KOPT-K1 (cell line): ENCODE data around the gene MAP2K6.

Experiments used
- H3K27ac ChIP-seq: fragments of 200-600 bp; sonication (generic); 2 replicates; pipeline ENCODE4 v1.5.1; 2016; ENCODE audit warnings: antibody characterized with exemption, mild to moderate bottlenecking, low read depth, low read length; ENCODE audit not compliant: poor library complexity, severe bottlenecking
- H3K36me3 ChIP-seq: fragments of 200-600 bp; sonication (generic); 2 replicates; pipeline ENCODE4 v1.5.1; 2017; ENCODE audit warnings: antibody characterized with exemption, mild to moderate bottlenecking, low read length, moderate library complexity; ENCODE audit not compliant: insufficient read depth
- H3K9me3 ChIP-seq: fragments of 200-600 bp; sonication (generic); 2 replicates; pipeline ENCODE4 v1.5.1; 2017; ENCODE audit warnings: antibody characterized with exemption, low read length, mild to moderate bottlenecking; ENCODE audit not compliant: insufficient read depth, poor library complexity, severe bottlenecking

Gene MAP2K6

DNA sequence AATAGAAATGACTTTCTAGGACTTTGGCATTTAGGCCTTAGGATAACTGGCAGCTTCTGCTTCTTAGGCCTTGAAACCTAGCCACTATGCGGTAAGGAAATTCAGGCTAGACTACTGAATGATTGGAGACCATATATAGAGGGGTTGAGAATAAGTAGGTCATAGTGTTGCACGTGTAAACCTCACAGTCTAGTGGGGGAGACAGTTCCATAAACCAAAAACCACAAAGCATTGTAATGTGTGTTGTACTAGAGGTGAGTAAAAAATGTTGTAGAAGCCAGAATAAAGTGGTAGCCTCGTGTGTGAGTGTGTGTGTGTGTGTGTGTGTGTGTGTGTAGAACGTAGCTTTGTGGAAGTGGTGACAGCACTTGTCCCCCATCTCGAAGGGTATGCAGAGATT lies 188.5 kb downstream of the MAP2K6 start:
- Histone ChIP-seq H3K9me3 (no peaks in the 10 kb centered on the region), H3K27ac (no peak overlapping the region), H3K36me3 (no peaks in the 10 kb centered on the region)
